T-helper 17 cell (primary cell): ENCODE measurements around the gene PSMD2. TPM values are rescaled to one million over a fixed set of nuclear protein-coding genes. Genes with fewer than 3 reads are reported as not detected.
A peak's percentile ranks its signal among the peaks of the same experiment; 100 is the strongest.

Source experiments
- ATAC-seq: fragments of 150-1000 bp; cut with Tn5 transposase; 2 replicates; pipeline ENCODE4 v1.10.0; 2021; ENCODE audit warnings: mild to moderate bottlenecking, moderate library complexity
- DNase-seq, 3 donors: peaks; one replicate each; pipeline versions ENCODE4 v3.0.0 to v3.0.0-alpha.2; 2020 to 2021
- H3K9me3 ChIP-seq: one replicate; pipeline ENCODE4 v1.7.0; 2013; ENCODE audit warnings: low read length, mild to moderate bottlenecking; ENCODE audit not compliant: control insufficient read depth, poor library complexity, severe bottlenecking
- H3K27ac Mint-ChIP-seq: one replicate; pipeline ENCODE4 v1.8.0; 2022; ENCODE audit warnings: mild to moderate bottlenecking, moderate library complexity, mixed read lengths
- H3K27me3 Mint-ChIP-seq: one replicate; pipeline ENCODE4 v1.8.0; 2022; ENCODE audit warnings: mixed read lengths
- H3K36me3 Mint-ChIP-seq: one replicate; pipeline ENCODE4 v1.8.0; 2022; ENCODE audit warnings: low read depth, mixed read lengths
- H3K4me1 Mint-ChIP-seq: one replicate; pipeline ENCODE4 v1.8.0; 2022; ENCODE audit warnings: mild to moderate bottlenecking, mixed read lengths
- H3K4me3 Mint-ChIP-seq: one replicate; pipeline ENCODE4 v1.8.0; 2022; ENCODE audit warnings: mild to moderate bottlenecking, moderate library complexity, mixed read lengths
- total RNA-seq, 4 donors: library from RNA in 2 of 4; stranded (reverse) in 2 of 4; gene quantifications; one replicate each; pipeline ENCODE4 v1.2.3 and lab custom pipeline; 2022 to 2026

PSMD2 gene
- total RNA-seq, 2 donors from 2014 or later = 149 to 171 TPM

DNA sequence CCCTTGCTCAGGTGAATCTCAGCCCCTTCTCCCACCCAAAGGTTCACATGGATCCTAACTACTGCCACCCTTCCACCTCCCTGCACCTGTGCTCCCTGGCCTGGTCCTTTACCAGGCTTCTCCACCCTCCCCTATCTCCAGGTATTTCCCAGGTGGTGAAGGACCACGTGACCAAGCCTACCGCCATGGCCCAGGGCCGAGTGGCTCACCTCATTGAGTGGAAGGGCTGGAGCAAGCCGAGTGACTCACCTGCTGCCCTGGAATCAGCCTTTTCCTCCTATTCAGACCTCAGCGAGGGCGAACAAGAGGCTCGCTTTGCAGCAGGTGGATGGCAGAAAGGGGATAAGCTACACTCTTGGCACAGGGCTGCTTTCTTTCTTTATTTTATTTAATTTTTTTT, 42.9 kb downstream of the PSMD2 start:
- Mint-ChIP-seq H3K4me3 (no peak overlapping the region), H3K27ac (no peak overlapping the region), H3K4me1 (peaks cover 27% of the 10 kb centered on the region), H3K36me3 (peaks cover 4% of the 10 kb centered on the region), H3K27me3 (peaks cover 7% of the 10 kb centered on the region)
- DNase-seq (no peak), ATAC-seq (no peak)
- no peaks in the 10 kb centered on the region for H3K9me3 ChIP-seq

DNA sequence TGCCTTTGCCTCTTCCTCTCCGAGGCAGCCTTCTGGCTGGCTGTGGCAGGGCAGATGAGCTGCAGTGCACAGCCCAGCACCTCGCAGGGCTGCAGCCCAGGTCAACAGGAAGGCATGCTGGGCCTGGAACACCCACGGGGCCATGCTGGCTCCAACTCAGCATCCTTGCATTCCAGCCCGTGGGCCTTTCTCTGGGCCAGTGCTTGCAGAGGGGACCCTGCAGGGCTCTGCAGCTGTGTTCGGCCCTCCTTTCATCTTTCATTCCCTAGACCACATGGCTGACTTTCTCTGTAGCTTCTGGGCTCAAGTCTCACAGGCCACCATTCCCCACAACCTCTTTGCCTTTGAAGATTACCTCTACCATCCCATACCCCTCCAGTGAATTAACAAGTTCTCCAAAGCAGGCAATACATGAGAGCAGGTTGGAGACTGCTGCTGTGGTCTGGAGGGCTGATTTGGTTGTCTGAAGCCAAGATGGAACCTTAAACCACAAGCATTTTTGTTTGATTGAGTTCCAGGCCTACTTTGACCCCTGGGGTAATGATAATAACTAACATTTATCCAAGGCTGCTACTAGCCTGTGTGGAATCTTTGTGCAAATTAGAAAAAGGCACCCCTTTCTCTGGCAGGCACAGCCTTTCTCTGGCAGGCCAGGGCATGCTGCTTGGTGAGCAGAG, 44.3 kb downstream of the PSMD2 start:
- ATAC-seq = no peak
- Mint-ChIP-seq H3K27me3 (no peaks in the 10 kb centered on the region), H3K4me3 (no peak overlapping the region), H3K27ac (no peak overlapping the region), H3K4me1 (peaks cover 18% of the 10 kb centered on the region), H3K36me3 (no peaks in the 10 kb centered on the region)
- H3K9me3 ChIP-seq = no peaks in the 10 kb centered on the region
- DNase-seq = no peak

DNA sequence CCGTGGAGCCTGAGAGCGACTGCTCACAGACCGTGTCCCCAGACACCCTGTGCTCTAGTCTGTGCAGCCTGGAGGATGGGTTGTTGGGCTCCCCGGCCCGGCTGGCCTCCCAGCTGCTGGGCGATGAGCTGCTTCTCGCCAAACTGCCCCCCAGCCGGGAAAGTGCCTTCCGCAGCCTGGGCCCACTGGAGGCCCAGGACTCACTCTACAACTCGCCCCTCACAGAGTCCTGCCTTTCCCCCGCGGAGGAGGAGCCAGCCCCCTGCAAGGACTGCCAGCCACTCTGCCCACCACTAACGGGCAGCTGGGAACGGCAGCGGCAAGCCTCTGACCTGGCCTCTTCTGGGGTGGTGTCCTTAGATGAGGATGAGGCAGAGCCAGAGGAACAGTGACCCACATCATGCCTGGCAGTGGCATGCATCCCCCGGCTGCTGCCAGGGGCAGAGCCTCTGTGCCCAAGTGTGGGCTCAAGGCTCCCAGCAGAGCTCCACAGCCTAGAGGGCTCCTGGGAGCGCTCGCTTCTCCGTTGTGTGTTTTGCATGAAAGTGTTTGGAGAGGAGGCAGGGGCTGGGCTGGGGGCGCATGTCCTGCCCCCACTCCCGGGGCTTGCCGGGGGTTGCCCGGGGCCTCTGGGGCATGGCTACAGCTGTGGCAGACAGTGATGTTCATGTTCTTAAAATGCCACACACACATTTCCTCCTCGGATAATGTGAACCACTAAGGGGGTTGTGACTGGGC, 45.7 kb downstream of the PSMD2 start:
- DNase-seq = no peak
- no peak for ATAC-seq
- Mint-ChIP-seq H3K4me3 (no peak overlapping the region), H3K36me3 (no peaks in the 10 kb centered on the region), H3K4me1 (peaks cover 13% of the 10 kb centered on the region), H3K27me3 (no peaks in the 10 kb centered on the region), H3K27ac (no peak overlapping the region)
- no peaks in the 10 kb centered on the region for H3K9me3 ChIP-seq

DNA sequence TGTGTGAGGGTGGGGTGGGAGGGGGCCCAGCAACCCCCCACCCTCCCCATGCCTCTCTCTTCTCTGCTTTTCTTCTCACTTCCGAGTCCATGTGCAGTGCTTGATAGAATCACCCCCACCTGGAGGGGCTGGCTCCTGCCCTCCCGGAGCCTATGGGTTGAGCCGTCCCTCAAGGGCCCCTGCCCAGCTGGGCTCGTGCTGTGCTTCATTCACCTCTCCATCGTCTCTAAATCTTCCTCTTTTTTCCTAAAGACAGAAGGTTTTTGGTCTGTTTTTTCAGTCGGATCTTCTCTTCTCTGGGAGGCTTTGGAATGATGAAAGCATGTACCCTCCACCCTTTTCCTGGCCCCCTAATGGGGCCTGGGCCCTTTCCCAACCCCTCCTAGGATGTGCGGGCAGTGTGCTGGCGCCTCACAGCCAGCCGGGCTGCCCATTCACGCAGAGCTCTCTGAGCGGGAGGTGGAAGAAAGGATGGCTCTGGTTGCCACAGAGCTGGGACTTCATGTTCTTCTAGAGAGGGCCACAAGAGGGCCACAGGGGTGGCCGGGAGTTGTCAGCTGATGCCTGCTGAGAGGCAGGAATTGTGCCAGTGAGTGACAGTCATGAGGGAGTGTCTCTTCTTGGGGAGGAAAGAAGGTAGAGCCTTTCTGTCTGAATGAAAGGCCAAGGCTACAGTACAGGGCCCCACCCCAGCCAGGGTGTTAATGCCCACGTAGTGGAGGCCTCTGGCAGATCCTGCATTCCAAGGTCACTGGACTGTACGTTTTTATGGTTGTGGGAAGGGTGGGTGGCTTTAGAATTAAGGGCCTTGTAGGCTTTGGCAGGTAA, 46.5 kb downstream of the PSMD2 start:
- H3K4me3 Mint-ChIP-seq = no peak overlapping the region
- no peaks in the 10 kb centered on the region for H3K9me3 ChIP-seq
- peak; percentile 47 for ATAC-seq
- DNase-seq = no peak
- H3K27ac Mint-ChIP-seq = no peak overlapping the region
- H3K36me3 Mint-ChIP-seq = no peaks in the 10 kb centered on the region
- no peaks in the 10 kb centered on the region for H3K27me3 Mint-ChIP-seq
- peaks cover 11% of the 10 kb centered on the region for H3K4me1 Mint-ChIP-seq

DNA sequence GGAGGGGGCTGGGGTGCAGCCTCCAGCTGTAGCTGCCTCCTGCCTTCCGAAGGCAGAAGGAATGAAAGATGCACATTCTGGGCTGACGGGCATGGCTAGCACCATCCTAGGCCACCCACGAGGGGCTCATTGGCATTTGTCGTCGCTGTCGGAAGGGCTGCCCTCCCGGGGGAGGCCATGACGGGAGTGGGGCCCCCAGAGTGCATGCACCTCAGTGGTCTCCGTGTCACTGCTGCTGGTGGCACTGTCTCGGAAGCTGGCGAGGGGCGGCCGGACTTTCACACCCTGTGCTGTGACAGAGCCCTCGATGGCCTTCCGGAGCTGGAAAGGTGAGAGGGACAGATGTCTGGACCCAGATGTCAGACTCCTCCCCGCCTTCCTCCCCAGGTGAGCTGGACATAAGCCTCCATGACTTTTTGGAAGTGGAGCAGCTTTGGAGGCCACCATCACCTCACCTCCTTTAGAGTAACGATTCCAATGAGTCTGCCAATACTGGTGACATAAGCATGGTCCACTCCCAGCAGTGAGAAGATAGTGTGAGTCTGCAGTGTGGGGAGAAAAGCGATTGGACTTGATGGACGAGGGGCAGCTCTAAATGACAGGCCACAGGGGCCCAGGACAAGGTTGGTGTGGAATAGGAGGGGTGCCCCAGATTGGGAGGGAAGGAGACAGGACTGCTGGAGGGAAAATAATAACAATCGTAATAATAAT, 47.6 kb downstream of the PSMD2 start:
- no peak overlapping the region for H3K4me3 Mint-ChIP-seq
- peak overlapping the region; percentile 21 for H3K27ac Mint-ChIP-seq
- H3K4me1 Mint-ChIP-seq = peaks cover 3% of the 10 kb centered on the region
- ATAC-seq = no peak
- H3K27me3 Mint-ChIP-seq = no peaks in the 10 kb centered on the region
- H3K9me3 ChIP-seq = no peaks in the 10 kb centered on the region
- H3K36me3 Mint-ChIP-seq = no peaks in the 10 kb centered on the region
- DNase-seq = no peak

DNA sequence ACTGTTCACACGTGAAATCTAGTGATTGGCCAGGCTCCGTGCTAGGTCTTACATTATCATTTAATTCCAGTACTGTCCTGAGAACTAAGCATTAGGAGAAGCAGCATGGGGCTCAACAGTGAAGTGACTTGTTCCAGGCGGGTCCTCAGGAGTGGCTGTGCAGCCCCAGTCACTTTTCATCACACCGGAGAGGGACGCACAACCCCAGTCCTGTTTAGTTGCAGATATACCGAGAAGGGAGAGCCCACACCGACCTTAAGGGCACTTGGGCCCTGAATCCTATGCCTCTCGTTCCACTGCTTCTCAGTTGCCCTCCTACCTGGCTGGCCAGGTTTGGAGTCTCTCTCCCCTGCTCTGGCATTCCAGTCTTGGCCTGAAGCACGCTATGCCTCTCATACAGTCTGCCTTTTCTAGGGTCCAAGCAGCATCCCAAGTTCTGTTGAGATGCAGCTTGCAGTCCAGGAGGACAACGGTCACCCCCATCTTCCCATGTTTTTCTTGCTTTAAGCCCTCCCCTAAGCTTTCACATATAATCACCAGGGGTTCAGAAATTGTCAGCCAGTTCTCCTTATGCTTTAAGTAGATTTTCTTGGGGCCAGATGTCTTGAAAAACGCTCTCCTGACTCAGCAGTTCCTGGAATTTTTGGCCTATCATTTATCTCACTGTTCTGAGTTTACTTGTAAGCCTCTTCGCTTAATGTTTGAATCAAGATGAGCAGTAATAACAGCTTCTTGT, 48.4 kb downstream of the PSMD2 start:
- H3K9me3 ChIP-seq = no peaks in the 10 kb centered on the region
- ATAC-seq (no peak), DNase-seq (no peak)
- Mint-ChIP-seq H3K27me3 (no peaks in the 10 kb centered on the region), H3K27ac (peak overlapping the region; percentile 21), H3K36me3 (no peaks in the 10 kb centered on the region), H3K4me1 (peaks cover 3% of the 10 kb centered on the region), H3K4me3 (no peak overlapping the region)

DNA sequence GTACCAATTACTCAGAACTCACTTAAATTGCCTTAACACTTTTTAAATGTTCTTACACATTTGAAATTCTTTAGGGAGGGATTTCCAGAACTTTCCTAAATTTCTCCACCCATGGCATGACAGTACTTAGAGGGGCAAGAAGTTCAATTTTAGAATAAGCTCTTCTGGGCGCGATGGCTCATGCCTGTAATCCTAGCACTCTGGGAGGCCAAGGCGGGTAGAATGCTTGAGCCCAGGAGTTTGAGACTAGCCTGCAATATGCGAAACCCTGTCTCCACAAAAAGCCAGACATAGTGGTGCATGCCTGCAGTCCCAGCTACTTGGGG, 49.0 kb downstream of the PSMD2 start:
- Mint-ChIP-seq H3K27ac (no peak overlapping the region), H3K4me3 (no peak overlapping the region), H3K36me3 (no peaks in the 10 kb centered on the region), H3K27me3 (no peaks in the 10 kb centered on the region), H3K4me1 (peaks cover 3% of the 10 kb centered on the region)
- no peak for DNase-seq
- H3K9me3 ChIP-seq = no peaks in the 10 kb centered on the region
- ATAC-seq = no peak

DNA sequence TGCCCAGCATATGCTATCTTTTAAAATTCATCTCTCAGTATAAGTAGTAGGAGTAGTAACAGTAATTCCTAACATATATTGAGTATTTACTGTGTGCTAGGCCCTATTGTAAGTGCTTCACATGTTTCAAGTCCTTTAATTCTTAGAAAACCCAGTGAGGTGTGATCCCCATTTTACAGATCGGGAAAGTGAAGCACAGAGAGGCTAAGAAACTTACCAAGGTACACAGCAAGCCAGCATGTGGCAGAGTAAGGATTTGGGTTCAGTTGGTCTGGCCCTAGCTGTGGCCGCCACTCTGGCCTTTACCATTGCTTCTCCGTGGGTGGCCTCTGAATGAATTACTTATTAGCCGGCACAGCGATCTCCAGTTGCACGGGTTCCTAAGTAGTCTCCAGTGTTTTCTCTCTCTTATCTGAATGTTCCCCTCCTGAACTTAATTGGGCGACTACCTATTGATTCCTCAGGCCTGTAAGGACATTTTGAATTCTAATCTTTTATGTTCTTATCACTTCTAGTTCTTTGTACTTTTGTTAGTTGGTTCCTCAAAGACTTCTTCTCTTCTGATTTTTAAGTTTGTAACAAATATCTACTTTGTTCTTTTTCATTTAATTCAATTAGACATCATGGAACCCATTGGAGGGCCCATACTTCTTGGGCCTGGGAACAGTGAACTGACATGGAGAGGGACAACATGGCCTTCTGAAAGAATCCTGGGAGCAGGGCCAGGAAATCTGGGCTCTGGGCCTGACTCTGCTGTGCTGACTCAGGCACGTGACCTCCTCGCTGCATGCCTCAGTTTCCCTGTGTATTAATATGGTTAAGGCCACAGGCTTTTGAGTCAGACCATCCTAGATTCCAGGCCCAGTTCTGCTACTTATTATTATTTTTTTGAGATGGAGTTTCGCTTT, 50.8 kb downstream of the PSMD2 start:
- Mint-ChIP-seq H3K36me3 (no peaks in the 10 kb centered on the region), H3K4me1 (peaks cover 3% of the 10 kb centered on the region), H3K27me3 (no peaks in the 10 kb centered on the region), H3K4me3 (no peak overlapping the region), H3K27ac (no peak overlapping the region)
- no peak for DNase-seq
- no peaks in the 10 kb centered on the region for H3K9me3 ChIP-seq
- ATAC-seq = no peak

DNA sequence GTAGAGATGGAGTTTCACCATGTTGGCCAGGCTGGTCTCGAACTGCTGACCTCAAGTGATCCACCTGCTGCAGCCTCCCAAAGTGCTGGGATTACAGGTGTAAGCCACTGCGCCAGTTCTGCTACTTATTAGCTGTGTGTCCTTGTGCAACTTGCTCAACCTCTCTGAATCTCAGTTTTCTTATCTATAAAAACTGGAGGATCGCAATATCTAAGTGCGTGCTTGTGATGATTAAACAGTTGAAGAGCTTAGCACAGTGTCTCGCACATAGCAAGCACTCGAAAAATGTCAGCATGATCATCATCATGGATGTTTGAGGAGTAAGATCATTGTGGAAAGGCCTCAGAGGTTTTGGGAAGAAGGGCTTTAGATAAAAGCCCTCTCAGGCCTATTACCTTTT, 51.6 kb downstream of the PSMD2 start:
- no peak overlapping the region for H3K27ac Mint-ChIP-seq
- peaks cover 1% of the 10 kb centered on the region for H3K4me1 Mint-ChIP-seq
- ATAC-seq (no peak), DNase-seq (no peak)
- no peak overlapping the region for H3K4me3 Mint-ChIP-seq
- no peaks in the 10 kb centered on the region for H3K9me3 ChIP-seq
- H3K36me3 Mint-ChIP-seq = no peaks in the 10 kb centered on the region
- no peaks in the 10 kb centered on the region for H3K27me3 Mint-ChIP-seq

DNA sequence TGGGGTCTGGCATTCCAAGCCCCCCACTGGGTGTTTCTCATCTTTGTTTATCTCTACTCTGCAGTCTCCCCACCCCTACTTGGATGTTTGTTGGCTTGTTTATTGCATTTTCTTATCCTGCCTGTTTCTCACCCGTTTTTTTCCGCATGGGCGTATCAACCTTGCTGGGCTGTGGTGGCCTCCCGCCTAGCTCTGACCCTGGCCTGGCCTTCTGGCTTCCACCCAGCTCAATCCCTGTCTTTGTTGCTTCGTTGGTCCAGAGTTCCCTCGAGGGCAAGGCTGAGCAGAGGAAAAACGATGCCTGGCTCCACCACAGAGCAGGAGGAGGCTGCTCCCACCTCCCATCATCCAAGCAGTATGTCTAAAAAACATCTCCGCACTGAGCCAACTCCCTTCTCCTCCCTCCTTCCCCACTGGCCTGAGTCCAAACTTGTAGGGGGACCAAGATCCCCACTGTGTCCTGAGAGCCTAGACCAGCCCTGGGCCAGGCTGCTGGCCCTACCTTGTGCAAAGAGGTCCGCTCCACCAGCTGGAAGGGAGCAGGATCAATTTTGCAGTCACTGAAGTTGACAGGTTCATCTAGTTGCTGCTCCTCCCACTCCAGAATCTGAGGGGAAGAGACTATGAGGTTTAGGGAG, 52.6 kb downstream of the PSMD2 start:
- Mint-ChIP-seq H3K4me3 (no peak overlapping the region), H3K36me3 (no peaks in the 10 kb centered on the region), H3K27ac (no peak overlapping the region), H3K27me3 (no peaks in the 10 kb centered on the region), H3K4me1 (no peaks in the 10 kb centered on the region)
- ATAC-seq = no peak
- DNase-seq = no peak
- H3K9me3 ChIP-seq = no peaks in the 10 kb centered on the region

DNA sequence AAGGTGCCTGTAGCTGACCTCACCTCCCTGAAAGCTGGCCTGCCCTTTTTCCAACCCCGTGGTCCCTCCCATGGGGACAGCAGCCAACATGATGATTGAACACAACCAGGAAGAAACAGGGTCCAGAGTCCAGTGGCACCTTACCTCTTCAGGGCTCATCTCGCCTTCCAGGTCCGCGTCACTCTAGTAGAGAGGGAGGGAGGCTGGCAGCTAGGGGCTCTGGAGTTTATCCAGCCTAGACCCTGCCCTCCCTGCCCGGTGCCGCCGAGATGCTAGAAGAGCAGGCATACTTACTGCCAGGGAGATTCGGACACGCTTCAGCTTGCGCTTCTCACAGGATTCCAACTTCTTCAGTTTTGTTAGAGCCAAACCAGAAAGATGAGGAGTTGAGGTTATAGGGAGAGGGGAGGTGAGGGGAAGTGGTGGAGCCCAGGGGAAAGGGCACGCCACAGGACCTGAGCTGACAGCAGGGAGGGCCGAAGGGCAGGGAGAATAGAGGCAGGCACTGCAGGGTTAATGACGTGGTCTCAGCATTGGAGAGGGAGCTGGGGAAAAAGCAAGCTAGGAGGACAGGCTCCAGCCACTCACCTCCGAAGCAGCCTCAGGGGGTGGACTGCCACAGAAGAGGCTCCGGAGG, 53.2 kb downstream of the PSMD2 start:
- Mint-ChIP-seq H3K36me3 (no peaks in the 10 kb centered on the region), H3K4me3 (no peak overlapping the region), H3K27ac (no peak overlapping the region), H3K27me3 (no peaks in the 10 kb centered on the region), H3K4me1 (no peaks in the 10 kb centered on the region)
- no peak for ATAC-seq
- H3K9me3 ChIP-seq = no peaks in the 10 kb centered on the region
- DNase-seq = no peak
